HG03135 (cell line): ENCODE measurements around the gene GLB1L2.

Experiments
- ATAC-seq: cut with Tn5 transposase; IDR thresholded peaks from one replicate; pipeline ENCODE4 v1.9.1; 2021; ENCODE audit warnings: mild to moderate bottlenecking, moderate library complexity; ENCODE audit not compliant: unreplicated experiment

GLB1L2 gene

GRCh38 chr11:134417871-134418840 is 86.4 kb downstream of the GLB1L2 start:
- ATAC-seq: no peak

GRCh38 chr11:134423106-134423505 is 91.3 kb downstream of the GLB1L2 start:
- no peak for ATAC-seq

GRCh38 chr11:134425413-134425812 is 93.6 kb downstream of the GLB1L2 start:
- no peak for ATAC-seq
